Skin epidermis (tissue), 12 donors: ENCODE measurements around the gene FAM210B.

Source experiments
- H3K27ac ChIP-seq, 21 experiments: fragments of 200-600 bp; sonication (generic) in 11 of 21; one replicate each; pipeline ENCODE4 v1.5.0; 2020; ENCODE audit warnings: mild to moderate bottlenecking in 3 of 21, inconsistent platforms in 2 of 21, moderate library complexity in 2 of 21
- H3K4me3 ChIP-seq, 7 experiments: fragments of 200-600 bp; sonication (generic) in 2 of 7; one replicate each; pipeline ENCODE4 v1.5.0; 2020; ENCODE audit warnings: inconsistent platforms in 2 of 7, mild to moderate bottlenecking in 2 of 7, moderate library complexity in 1 of 7

The FAM210B gene

GRCh38 chr20:56359212-56360132 lies 698 bp downstream of the FAM210B start:
- peak overlapping the region; percentile 75 to 96 (median 88) for H3K4me3 ChIP-seq
- H3K27ac ChIP-seq: peak overlapping the region; percentile 37 to 94 (median 82)

DNA sequence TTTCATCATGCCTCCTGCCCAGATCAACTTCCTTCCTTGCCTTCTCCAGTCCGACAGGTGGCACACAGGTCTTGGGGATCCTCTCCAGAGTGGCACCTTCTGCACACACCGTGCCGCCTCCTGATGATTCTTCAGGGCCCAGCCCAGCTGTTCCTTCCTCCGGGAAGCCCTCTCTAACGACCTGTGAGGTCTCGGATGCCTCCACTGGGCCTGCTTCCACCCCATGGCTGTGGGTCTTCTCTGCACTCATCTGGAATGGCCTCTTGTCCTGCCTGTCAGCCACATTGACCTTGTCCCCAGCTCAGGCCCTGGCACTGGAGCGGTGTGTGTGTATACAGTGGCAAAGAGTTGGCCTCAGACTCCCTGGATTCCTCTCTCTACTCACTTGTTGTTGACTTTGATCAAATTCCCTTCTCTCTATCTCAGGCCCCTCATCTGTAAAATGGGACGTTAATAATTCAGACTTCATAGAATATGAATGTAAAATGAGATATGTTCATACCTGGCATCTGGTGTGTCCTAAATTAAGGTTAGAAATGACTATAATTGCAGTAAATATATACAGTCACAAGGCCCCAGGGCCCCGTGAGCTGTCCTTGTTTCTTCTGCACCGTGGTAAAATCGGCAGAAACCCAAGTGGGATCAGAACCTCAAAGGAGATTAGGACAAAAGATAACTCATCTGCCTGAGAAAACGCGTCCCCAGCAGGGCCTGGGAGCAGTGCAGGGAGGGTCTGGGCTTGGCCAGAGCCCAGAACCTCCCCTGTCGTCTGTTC lies 1.5 kb downstream of the FAM210B start:
- Histone ChIP-seq H3K27ac (peak overlapping the region in 17 of 21 experiments; percentile 70 to 94 (median 84)), H3K4me3 (peak overlapping the region; percentile 75 to 96 (median 88))

GRCh38 chr20:56360908-56361205 lies 2.1 kb downstream of the FAM210B start:
- H3K27ac ChIP-seq: peak overlapping the region in 5 of 21 experiments; percentile 32 to 90 (median 87)
- H3K4me3 ChIP-seq: no peak overlapping the region

GRCh38 chr20:56361900-56362299 lies 3.1 kb downstream of the FAM210B start:
- Histone ChIP-seq H3K27ac (no peak overlapping the region), H3K4me3 (no peak overlapping the region)

DNA sequence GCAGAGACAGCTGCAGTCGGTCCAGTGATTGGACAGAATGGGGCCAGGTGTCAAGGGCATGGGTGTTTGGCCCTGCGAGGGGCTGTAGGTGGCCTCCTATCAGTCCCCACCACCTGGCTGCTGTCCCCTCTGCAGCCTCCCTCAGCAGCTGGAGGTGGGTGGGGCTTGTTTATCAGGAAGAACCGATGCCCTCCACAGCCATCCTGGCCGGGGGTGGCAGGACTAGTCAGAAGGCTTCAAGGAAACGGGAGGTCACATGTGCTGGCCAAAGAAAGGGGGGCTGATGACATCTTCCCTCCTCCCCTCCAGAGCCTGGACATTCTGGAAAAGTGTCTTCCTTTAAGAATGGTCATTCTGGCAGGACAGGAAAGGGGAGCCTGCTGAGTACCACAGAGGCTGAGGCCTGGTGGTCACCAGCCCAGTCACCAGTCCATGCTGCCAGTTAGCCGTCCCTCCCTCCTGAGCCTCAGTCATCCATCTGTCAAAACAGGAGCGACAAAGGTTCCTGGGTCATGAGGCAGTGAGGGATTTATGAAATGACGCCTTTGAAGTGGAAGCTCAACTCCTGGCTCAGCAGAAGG lies 4.1 kb downstream of the FAM210B start:
- Histone ChIP-seq H3K27ac (peak overlapping the region in 1 of 21 experiments; percentile 10), H3K4me3 (no peak overlapping the region)

GRCh38 chr20:56363491-56363890 lies 4.7 kb downstream of the FAM210B start:
- Histone ChIP-seq H3K27ac (no peak overlapping the region), H3K4me3 (no peak overlapping the region)

- H3K27ac ChIP-seq: no peak overlapping the region
- H3K4me3 ChIP-seq: no peak overlapping the region
Measured at GRCh38 chr20:56368351-56369134, 9.8 kb downstream of the FAM210B start.

GRCh38 chr20:56369179-56369578 lies 10.4 kb downstream of the FAM210B start:
- Histone ChIP-seq H3K27ac (no peak overlapping the region), H3K4me3 (no peak overlapping the region)

- Histone ChIP-seq H3K27ac (no peak overlapping the region), H3K4me3 (no peak overlapping the region)
Measured at GRCh38 chr20:56371977-56372376, 13.2 kb downstream of the FAM210B start.

DNA sequence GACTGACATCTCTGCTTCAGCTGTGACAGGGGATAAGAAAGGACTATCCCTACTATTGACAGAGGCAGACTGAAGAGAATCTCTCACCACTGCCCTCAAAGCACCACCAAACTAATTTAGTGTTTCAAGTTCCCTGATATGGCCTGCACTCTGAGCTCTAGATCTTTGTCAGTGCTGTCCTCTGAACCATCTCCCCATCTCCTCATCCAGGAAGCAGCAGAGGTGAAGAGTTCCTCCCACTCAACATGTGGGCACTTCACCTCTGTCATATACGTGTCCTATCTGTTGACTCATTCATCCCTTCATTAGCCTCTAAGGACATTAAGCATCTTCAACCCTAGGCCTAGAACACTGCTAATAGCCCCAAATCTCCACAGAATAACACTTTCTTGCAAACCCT lies 14.1 kb downstream of the FAM210B start:
- Histone ChIP-seq H3K27ac (peak overlapping the region in 2 of 21 experiments; percentile 13 to 56), H3K4me3 (no peak overlapping the region)

- peak overlapping the region in 3 of 21 experiments; percentile 15 to 56 (median 50) for H3K27ac ChIP-seq
- no peak overlapping the region for H3K4me3 ChIP-seq
Measured at GRCh38 chr20:56373942-56374341, 15.2 kb downstream of the FAM210B start.

- Histone ChIP-seq H3K27ac (peak overlapping the region in 2 of 21 experiments; percentile 18 to 30), H3K4me3 (no peak overlapping the region)
Measured at GRCh38 chr20:56376331-56376730, 17.6 kb downstream of the FAM210B start.

DNA sequence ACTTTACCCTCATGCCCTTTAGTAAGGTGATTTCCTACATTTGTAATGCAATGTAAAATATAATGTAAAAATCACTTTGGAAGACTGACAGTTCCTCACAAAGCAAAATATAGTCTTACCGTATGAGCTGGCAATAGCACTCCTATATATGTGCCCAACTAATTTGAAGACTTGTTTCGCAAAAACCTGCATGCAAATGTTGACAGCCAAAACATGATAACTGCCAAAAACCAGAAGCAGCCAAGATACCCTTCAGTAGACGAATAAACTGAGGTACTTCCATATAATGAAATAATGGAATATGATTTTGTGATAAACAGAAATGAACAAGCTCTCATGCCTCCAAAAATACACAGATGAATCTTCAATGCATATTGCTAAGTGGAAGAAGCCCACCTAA lies 19.6 kb downstream of the FAM210B start:
- Histone ChIP-seq H3K4me3 (no peak overlapping the region), H3K27ac (no peak overlapping the region)

- no peak overlapping the region for H3K27ac ChIP-seq
Measured at GRCh38 chr20:56380375-56380774, 21.6 kb downstream of the FAM210B start.

GRCh38 chr20:56381501-56381900 lies 22.7 kb downstream of the FAM210B start:
- no peak overlapping the region for H3K4me3 ChIP-seq

More at GRCh38 chr20:56380375-56380774, 21.6 kb downstream of the FAM210B start:
- H3K4me3 ChIP-seq: no peak overlapping the region

DNA sequence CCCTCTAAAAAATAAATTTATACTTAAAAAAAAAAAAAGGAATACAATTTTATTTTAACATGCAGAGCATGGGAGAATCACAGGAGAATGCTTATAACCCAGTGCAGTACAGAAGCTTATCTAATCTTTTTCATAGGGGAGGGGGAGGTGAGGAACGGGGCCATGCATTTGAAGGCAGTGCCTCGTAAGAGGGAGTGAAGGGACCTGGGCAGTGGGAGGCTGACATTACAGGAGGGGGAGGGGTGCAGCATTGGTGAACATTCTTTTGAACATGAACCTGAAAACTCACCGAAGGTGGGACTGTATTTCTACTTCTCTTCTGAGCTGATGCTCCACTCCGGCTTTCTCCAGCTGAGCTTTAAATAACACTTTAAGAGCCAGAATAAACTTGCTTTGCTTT lies 23.9 kb downstream of the FAM210B start:
- H3K4me3 ChIP-seq: no peak overlapping the region
- H3K27ac ChIP-seq: no peak overlapping the region

More at GRCh38 chr20:56381501-56381900, 22.7 kb downstream of the FAM210B start:
- H3K27ac ChIP-seq: no peak overlapping the region

DNA sequence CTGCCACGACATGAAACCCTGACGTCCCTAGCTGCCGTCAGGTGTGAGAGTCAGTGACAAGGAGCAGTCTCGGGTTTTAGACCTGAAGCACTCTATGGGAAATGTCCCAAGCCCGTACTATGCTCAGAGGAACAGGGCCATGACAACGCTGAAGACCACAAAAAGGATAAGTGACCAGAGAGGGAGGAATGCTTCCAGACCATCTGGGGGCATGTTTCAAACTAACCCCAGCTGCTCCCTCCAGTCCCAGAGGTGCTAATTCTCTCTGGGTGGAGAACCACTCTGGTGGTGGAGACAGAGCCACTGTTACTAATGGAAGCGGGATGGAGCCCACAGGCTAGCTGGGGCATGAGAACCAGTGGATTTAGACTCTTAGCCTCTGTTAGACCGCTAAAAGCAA lies 24.6 kb downstream of the FAM210B start:
- H3K4me3 ChIP-seq: no peak overlapping the region
- no peak overlapping the region for H3K27ac ChIP-seq

DNA sequence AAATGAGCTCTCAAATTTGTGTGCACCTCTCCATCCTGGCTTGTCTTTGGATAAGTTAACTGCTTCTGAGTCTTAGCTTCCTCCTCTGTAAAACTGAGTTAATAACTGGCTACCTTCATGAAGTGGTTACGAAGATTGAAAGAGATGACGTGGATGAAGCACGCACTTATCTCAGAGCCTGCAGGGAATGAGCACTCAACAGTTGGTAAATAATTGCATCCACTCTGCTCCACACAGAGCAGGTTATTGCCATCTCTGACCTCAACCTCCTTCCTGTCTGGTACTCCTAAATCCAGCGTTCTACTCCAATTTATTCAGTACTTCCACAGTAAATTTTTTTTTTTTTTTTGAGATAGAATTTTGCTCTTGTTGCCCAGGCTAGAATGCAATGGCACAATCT lies 26.4 kb downstream of the FAM210B start:
- H3K27ac ChIP-seq: no peak overlapping the region
- no peak overlapping the region for H3K4me3 ChIP-seq

GRCh38 chr20:56386219-56386618 lies 27.4 kb downstream of the FAM210B start:
- H3K27ac ChIP-seq: no peak overlapping the region
- no peak overlapping the region for H3K4me3 ChIP-seq

- H3K27ac ChIP-seq: no peak overlapping the region
- H3K4me3 ChIP-seq: no peak overlapping the region
Measured at GRCh38 chr20:56388882-56389281, 30.1 kb downstream of the FAM210B start.
